Cardiac muscle cell (in vitro differentiated cells and primary cell): ENCODE data around the gene ORAI3. TPM values are rescaled to one million over a fixed set of nuclear protein-coding genes. Genes with fewer than 3 reads are reported as not detected.

Experiments used
- DNase-seq, 2 donors: peaks; one replicate each; pipeline versions ENCODE4 v3.0.0 to v3.0.0-alpha.2; 2010 to 2017; ENCODE audit warnings: low read depth in 1 of 2, low spot score in 1 of 2
- H3K27ac ChIP-seq: fragments of 200-600 bp; sonication (generic); 2 replicates; pipeline ENCODE4 v1.5.1; 2016
- H3K27me3 ChIP-seq: fragments of 200-600 bp; sonication (generic); 2 replicates; pipeline ENCODE4 v1.6.0; 2016; ENCODE audit warnings: control low read depth
- H3K36me3 ChIP-seq: fragments of 200-600 bp; sonication (generic); 2 replicates; pipeline ENCODE4 v1.5.1; 2016; ENCODE audit warnings: control low read depth
- H3K4me1 ChIP-seq: fragments of 200-600 bp; sonication (generic); 2 replicates; pipeline ENCODE4 v1.8.1; 2017; ENCODE audit warnings: low read depth, mild to moderate bottlenecking, mixed run types
- H3K4me3 ChIP-seq: fragments of 200-600 bp; sonication (generic); 2 replicates; pipeline ENCODE4 v1.5.1; 2016; ENCODE audit warnings: mild to moderate bottlenecking
- H3K9me3 ChIP-seq: fragments of 200-600 bp; sonication (generic); 2 replicates; pipeline ENCODE4 v1.5.1; 2017; ENCODE audit warnings: low read depth, mild to moderate bottlenecking, control low read depth
- polyA plus RNA-seq: library from polyadenylated mRNA; unstranded; fragments of >200 nt; fragmentation: Nextera tagmentation; extraction: Ambion mirVana; gene quantifications from 2 replicates; pipeline ENCODE4 v1.2.1, GENCODE V29; 2016
- total RNA-seq: library from RNA; depleted of rRNA; stranded (reverse); fragments of >200 nt; gene quantifications from 2 replicates; pipeline ENCODE4 v1.2.3, GENCODE V29; 2016
- TF ChIP-seq, protein P1 (sequence below): IDR thresholded peaks from 2 replicates; pipeline ENCODE4 v1.5.1; 2012; ENCODE audit warnings: low read depth, mild to moderate bottlenecking, low read length

The ORAI3 gene
- total and polyA plus RNA-seq, 2 experiments from 2014 or later = 88.5 to 101 TPM

DNA sequence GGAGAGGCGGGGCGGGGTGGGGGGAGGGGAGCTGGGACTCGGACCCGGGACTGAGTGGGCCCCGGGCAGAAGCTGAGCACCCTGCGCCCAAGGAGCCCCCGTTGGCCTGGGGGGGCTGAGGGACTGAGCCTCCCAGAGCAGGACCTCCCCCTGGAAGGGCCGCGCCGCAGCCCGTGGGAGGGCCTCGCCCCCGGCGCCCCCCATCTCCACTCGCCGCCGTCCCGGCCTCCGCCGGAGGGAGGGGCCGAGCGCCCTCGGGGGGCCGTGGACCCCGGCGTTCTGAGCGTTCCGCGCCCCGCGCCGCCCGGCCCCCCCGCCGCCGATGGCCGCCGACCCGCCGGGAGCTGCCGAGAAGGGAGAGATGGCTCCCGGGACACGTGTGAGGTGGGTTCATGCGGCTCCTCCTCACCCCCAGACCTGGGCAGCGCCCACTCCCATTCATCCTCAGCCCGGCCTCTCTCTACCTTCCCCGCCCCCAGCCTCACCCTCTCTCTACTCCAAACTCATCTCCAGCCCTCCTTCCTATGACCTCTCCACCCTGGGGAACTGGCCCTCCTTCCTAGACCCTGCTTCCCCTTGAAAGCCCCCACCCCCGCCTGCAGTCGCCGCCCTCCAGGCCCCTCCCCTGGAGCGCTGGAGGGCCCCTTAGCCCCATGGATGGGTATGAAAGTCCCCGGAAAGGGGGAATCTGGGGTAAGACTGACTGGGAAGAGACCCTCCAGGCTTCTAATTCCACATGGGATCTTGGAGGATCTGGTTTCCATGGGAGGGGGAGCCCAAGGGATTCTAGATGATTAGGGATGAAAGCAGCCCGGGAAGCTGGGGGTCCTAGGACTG is 24.6 kb upstream of the ORAI3 start:
- peak overlapping the region; percentile 77 for H3K4me3 ChIP-seq
- peaks cover 3% of the 10 kb centered on the region for H3K4me1 ChIP-seq
- H3K27me3 ChIP-seq = no peaks in the 10 kb centered on the region
- no peaks in the 10 kb centered on the region for H3K36me3 ChIP-seq
- H3K9me3 ChIP-seq = no peaks in the 10 kb centered on the region
- TF ChIP-seq, protein P1, sequence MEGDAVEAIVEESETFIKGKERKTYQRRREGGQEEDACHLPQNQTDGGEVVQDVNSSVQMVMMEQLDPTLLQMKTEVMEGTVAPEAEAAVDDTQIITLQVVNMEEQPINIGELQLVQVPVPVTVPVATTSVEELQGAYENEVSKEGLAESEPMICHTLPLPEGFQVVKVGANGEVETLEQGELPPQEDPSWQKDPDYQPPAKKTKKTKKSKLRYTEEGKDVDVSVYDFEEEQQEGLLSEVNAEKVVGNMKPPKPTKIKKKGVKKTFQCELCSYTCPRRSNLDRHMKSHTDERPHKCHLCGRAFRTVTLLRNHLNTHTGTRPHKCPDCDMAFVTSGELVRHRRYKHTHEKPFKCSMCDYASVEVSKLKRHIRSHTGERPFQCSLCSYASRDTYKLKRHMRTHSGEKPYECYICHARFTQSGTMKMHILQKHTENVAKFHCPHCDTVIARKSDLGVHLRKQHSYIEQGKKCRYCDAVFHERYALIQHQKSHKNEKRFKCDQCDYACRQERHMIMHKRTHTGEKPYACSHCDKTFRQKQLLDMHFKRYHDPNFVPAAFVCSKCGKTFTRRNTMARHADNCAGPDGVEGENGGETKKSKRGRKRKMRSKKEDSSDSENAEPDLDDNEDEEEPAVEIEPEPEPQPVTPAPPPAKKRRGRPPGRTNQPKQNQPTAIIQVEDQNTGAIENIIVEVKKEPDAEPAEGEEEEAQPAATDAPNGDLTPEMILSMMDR = no peak
- DNase-seq = peak in 1 of 2 donors; percentile 42
- peak overlapping the region; percentile 66 for H3K27ac ChIP-seq

DNA sequence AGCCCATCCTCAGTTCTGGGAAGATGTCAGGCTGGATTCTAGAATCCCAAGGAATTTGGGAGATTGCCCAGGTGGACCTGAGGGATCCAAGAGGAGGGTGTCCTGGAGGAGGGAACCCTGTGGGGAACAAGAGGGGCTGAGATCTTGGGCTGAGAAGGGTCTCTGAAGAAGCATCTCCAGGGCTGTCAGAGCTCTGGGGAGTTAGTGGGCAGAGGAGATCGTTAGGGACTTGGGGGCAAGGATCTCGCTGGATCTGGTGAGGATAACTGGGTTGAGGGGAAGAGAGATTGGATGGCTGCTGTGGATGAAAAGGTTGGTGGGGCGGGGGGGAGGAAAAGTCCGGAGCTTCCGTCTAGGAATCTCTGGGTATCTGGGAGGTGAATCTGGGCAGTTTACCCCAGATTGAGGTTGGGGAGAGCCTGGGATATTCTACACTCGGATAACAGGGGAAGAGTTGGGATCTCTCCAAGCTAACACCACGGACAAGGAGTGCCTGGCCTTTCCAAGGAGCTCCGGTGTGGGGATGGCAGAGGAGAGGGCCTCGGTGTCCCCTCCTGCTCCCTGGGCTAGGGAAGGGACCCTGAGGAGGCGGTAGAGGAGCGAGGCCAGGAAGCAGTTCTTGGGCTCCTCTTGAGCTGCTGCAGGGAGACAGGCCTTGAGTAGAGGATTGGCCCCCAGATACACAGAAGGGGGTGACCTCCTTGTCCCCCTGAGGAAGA is 23.8 kb upstream of the ORAI3 start:
- H3K4me1 ChIP-seq = peaks cover 3% of the 10 kb centered on the region
- no peaks in the 10 kb centered on the region for H3K27me3 ChIP-seq
- H3K36me3 ChIP-seq = peaks cover 2% of the 10 kb centered on the region
- no peak for DNase-seq
- no peaks in the 10 kb centered on the region for H3K9me3 ChIP-seq
- peak overlapping the region; percentile 66 for H3K27ac ChIP-seq
- peak overlapping the region; percentile 77 for H3K4me3 ChIP-seq
- TF ChIP-seq, protein P1 = no peak

DNA sequence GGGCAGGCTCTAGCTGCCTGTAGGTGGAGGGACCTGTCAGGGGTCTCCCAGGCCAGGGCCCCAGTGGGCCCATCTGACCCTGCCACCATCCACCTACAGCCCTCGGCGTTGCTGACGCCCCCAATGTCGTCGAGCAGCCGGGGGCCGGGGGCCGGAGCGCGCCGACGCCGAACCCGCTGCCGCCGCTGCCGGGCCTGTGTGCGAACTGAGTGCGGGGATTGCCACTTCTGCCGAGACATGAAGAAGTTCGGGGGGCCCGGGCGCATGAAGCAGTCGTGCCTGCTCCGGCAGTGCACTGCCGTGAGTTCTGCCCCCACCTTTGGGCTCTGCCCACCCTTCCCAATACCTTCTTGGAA is 23.3 kb upstream of the ORAI3 start:
- peaks cover 7% of the 10 kb centered on the region for H3K4me1 ChIP-seq
- peak overlapping the region; percentile 66 for H3K27ac ChIP-seq
- no peak for DNase-seq
- H3K27me3 ChIP-seq = no peaks in the 10 kb centered on the region
- TF ChIP-seq, protein P1 = no peak
- H3K4me3 ChIP-seq = no peak overlapping the region
- H3K9me3 ChIP-seq = no peaks in the 10 kb centered on the region
- H3K36me3 ChIP-seq = peaks cover 7% of the 10 kb centered on the region

DNA sequence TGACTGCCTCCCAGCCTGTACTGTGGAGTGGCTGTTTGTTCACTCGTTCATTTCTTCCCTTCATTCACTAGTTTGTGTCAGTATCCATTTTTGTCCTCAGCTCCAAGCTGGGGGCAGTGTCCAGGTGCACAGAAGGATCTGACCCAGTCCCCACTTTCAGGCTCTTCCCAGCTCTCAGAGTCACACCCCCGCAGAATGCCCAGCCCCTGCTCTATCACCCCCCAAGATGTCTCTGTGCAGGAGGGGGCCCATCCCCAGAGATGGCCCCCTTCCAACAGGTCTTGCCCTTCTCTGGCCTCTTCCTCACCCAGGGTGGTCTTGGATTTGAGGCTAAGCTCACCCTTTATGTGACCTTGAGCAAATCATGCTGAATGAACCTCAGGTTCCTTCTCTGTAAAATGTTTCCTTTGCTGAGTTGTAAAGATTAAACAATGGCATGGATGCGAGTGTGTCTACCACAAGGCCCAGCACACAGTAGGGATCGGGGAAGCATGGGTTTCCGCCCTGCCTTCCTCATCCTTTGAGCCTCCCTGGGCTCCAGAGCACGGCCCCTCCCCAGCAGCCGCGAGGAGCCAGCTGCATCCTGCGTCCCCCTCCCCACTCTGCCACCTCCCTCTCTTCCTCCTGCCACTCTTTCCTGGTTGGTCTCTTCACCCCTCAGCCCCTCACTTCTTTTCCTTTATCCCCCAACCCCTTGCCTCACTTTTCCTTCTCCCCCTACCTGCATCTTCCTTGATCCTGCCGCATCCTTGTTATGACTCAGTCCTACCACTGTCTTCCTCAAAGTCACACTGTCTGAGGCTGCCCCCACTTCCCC is 22.7 kb upstream of the ORAI3 start:
- no peak for DNase-seq
- TF ChIP-seq, protein P1 = no peak
- Histone ChIP-seq H3K36me3 (peaks cover 9% of the 10 kb centered on the region), H3K27ac (peak overlapping the region; percentile 66), H3K4me3 (no peak overlapping the region), H3K27me3 (no peaks in the 10 kb centered on the region), H3K4me1 (peaks cover 13% of the 10 kb centered on the region), H3K9me3 (no peaks in the 10 kb centered on the region)
